Measurements from ENCODE around the gene ADORA2A. TPM values are rescaled to one million over a fixed set of nuclear protein-coding genes. Genes with fewer than 3 reads are reported as not detected.

ADORA2A gene
- total and polyA plus RNA-seq, 2 of the 8 experiments (the other 6 are each of a cell fraction or from before 2014, with no cell fraction given): 7.1 to 20.3 TPM

DNA sequence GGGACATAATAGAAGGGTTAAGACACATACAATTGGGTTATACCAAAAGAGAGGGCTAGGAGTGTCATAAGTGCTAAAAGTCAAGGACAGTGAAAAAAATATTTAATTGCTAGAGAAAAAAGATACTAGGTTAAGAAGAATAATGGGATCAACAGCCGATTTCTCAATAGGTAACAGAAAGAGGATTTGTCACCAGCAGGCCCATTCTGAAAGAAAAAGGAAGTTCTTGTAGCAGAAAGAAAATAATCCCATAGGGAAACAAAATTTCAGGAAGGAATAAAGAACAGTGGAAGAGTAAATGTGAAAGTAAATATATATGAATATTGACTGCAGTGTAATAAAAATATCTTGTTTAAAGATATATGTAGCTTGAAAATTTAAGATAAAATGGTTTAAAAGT is 43.3 kb upstream of the ADORA2A start:
- no peak overlapping the region for H4K91ac ChIP-seq (replicated peaks; ENCODE audit: insufficient read length, low read length)
- H3K36me3 ChIP-seq (ENCODE audit: control insufficient read depth in 2 of 4, insufficient read depth in 4 of 4, low read length in 3 of 4): peaks cover 0 to 6% (median 4%) of the 10 kb centered on the region in 4 experiments; a peak in 5 of 8 replicates
- no peaks in the 10 kb centered on the region for H3K79me1 ChIP-seq (ENCODE audit: low read depth, low read length)
- no peak overlapping the region for H2BK12ac ChIP-seq (ENCODE audit: low read depth, low read length)
- no peak overlapping the region for H2BK5ac ChIP-seq (ENCODE audit: low read depth, low read length)
- H3K9me3 ChIP-seq (ENCODE audit: insufficient read depth in 2 of 2, low read depth in 1 of 2, low read length in 1 of 2): no peaks in the 10 kb centered on the region
- 100% methylated on average over 1 of the region's 1 CpG; no CpG with 5 or more reads in 1 of the 2 experiments for WGBS, 2 experiments (ENCODE audit: extremely low coverage in 1 of 2, insufficient coverage in 1 of 2, insufficient read length in 1 of 2, insufficient replicate concordance in 2 of 2, low coverage in 1 of 2, low lambda C conversion rate in 2 of 2, missing lambda C conversion rate in 1 of 2)
- ChIA-PET CTCF (ENCODE audit: partially characterized antibody) (no interaction called here), POLR2A (ENCODE audit: partially characterized antibody) (no interaction called here)
- no peaks in the 10 kb centered on the region for H3K27me3 ChIP-seq (replicated peaks in 1 of 4; ENCODE audit: control insufficient read depth in 3 of 4, extremely low read depth in 1 of 4, insufficient read depth in 3 of 4, low read length in 3 of 4)
- no peak overlapping the region for H3K4me2 ChIP-seq (ENCODE audit: insufficient read depth in 1 of 2, low read depth in 2 of 2, low read length in 2 of 2)
- H3K14ac ChIP-seq (ENCODE audit: insufficient read length): no peak overlapping the region
- H2BK20ac ChIP-seq (ENCODE audit: low read length): no peak overlapping the region
- no peak overlapping the region for H3K4ac ChIP-seq (replicated peaks; ENCODE audit: insufficient read length, low read depth, low read length)
- no peak overlapping the region for H3K23ac ChIP-seq (ENCODE audit: insufficient read length)
- FAIRE-seq (no peak), DNase-seq (ENCODE audit: low read depth in 1 of 2, low spot score in 2 of 2) (no peak)
- no peaks in the 10 kb centered on the region for H4K20me1 ChIP-seq (replicated peaks in 1 of 2; ENCODE audit: control insufficient read depth in 1 of 2, insufficient read depth in 2 of 2, low read length in 2 of 2)
- no peak overlapping the region for H3K9ac ChIP-seq (replicated peaks in 1 of 4; ENCODE audit: extremely low read depth in 1 of 4, low read depth in 3 of 4, low read length in 3 of 4)
- H3K4me1 ChIP-seq (replicated peaks in 1 of 4; ENCODE audit: control insufficient read depth in 3 of 4, insufficient read depth in 4 of 4, low read length in 3 of 4): no peaks in the 10 kb centered on the region
- no peak overlapping the region for H3K18ac ChIP-seq (ENCODE audit: extremely low read depth, low read length)
- H2AFZ ChIP-seq (ENCODE audit: low read length): no peak overlapping the region
- H3K4me3 ChIP-seq (ENCODE audit: extremely low read depth in 1 of 4, insufficient read depth in 2 of 4, low read depth in 3 of 4, low read length in 4 of 4): no peak overlapping the region
- no peak overlapping the region for H2AK5ac ChIP-seq (ENCODE audit: low read depth, low read length)
- H2BK15ac ChIP-seq (ENCODE audit: low read length): no peak overlapping the region
- no peaks in the 10 kb centered on the region for H3K23me2 ChIP-seq (ENCODE audit: low read depth, low read length)
- H3K56ac ChIP-seq (replicated peaks; ENCODE audit: insufficient read length, low read depth, low read length): no peak overlapping the region
- no peak overlapping the region for H3K27ac ChIP-seq (ENCODE audit: low read depth, low read length)
- H2BK120ac ChIP-seq (replicated peaks; ENCODE audit: low read depth, low read length): no peak overlapping the region
- no peak overlapping the region for H4K8ac ChIP-seq (ENCODE audit: extremely low read depth, insufficient read depth, low read length)
- H4K5ac ChIP-seq (ENCODE audit: insufficient read length, low read depth, low read length): no peak overlapping the region
- H3K79me2 ChIP-seq (ENCODE audit: control insufficient read depth in 1 of 2, insufficient read depth in 2 of 2, low read length in 2 of 2): no peaks in the 10 kb centered on the region
- no peak for TF ChIP-seq JUN (IDR thresholded peaks at IDR 0.05; ENCODE audit: low read depth, low read length)
- no peak for TF ChIP-seq GABPA (IDR thresholded peaks at IDR 0.05; ENCODE audit: borderline replicate concordance, insufficient read depth, low read length)
- no peak for TF ChIP-seq SAP30 (IDR thresholded peaks at IDR 0.05; ENCODE audit: insufficient read depth, insufficient replicate concordance, low read length)
